Left forelimb (tissue), 1 donor: ENCODE data around the gene NXPH4.

Experiments used
- DNase-seq: peaks from one replicate; pipeline ENCODE4 v3.0.0-alpha.2; 2018; ENCODE audit warnings: low spot score

NXPH4 gene

GRCh38 chr12:57216014-57216911, at the start of gene NXPH4:
TSS of gene NXPH4 (plus strand) at chr12:57216794. CDS start at chr12:57216970, 176 bp downstream.
- DNase-seq, result no peak

DNA sequence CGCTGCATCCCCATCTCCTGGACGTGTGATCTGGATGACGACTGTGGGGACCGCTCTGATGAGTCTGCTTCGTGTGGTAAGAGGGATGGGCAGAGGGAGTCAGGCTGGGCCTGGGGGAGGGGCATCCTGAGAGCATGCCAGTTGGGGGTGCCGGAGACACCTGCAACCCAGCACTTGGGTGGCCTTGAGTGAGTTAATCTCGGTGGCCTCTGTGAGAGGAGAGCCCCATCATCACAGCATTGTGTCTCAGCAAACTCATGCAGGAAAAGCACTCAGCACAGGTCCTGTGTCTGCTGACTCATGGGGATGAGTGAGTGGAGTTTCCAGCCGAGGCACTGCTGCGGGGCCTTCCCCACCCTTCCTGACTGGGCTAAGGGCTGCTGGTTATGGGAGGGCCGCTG, 49.6 kb upstream of the NXPH4 start:
- no peak for DNase-seq

DNA sequence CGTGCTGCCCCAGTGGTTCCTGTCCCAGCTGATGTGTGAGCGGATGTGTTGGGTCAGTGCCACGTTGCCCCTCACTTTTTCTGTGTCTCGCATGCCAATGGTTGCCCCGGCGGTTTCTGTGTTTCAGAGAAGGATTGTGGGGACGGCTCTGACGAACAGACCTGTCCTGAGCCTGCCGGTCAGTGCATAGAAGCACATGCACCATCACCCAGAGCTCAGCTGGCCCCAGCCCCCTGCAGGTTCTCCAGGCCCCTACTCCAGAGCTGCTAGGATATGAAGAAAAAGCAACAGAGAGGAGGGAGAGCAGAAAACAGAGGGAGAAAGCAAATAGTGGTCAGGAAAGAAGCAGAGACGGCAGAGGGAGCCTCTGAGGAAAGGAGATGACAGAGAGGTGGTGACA, 48.5 kb upstream of the NXPH4 start:
- DNase-seq, result no peak

DNA sequence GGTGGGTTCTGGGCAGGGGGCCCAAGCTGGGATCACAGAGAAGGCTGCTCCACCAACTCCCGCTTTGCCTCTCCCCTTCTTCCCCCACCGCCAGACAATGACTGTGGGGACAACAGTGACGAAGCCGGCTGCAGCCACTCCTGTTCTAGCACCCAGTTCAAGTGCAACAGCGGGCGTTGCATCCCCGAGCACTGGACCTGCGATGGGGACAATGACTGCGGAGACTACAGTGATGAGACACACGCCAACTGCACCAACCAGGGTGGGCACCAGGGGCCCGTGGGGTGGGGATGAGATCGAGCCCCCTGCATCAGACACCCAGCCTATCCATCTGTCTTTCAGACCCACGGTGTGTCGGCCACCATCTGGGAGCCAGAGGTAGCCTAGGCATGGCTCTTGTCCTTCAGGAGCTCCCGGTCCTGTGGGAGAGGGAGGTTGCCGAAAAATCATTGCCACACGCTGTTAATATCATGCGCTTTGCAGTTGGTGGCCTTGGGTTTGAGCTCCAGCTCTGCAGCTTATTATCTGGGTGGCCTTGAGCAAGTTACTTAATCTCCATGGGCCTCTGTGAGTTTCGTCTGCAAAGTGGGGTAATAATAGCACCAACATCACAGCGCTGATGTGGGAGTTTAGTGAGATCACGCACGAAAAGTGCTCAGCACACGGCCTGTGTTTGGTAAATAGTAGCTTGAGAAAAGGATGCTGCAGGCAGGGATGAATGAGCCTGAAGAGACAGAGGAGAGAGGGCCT, 47.4 kb upstream of the NXPH4 start:
- no peak for DNase-seq

DNA sequence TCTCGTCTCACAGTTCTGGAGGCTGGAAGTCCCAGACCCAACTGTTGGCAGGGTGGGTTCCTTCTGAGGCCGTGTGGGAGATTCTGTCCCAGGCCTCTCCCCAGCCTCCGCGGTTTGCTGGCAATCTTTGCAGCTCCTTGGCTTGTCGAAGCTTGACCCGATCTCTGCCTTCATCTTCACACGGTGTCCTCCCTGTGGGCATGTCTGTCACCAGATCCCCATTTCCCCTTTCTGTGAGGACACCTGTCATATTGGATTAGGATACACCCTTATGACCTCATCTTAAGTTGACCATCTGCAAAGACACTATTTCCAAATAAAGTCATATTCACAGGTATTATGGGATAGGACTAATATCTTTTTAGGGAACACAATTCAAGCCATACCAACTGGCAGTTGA, 46.6 kb upstream of the NXPH4 start:
- DNase-seq, result no peak

DNA sequence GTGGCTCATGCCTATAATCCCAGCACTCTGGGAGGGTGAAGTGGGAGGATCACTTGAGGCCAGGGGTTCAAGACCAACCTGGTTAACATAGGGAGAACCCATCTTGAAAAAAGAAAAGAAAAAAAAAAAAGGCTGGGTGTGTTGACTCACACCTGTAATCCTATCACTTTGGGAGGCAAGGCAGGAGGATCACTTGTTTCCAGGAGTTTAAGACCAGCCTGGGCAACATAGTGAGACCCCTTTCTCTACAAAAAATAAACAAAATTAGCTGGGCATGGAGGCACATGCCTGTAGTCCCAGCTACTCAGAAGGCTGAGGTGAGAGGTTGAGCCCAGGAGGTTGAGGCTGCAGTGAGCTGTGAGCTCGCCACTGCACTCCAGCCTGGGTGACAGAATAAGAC, 46.2 kb upstream of the NXPH4 start:
- no peak for DNase-seq

GRCh38 chr12:57170927-57171326, 45.7 kb upstream of the NXPH4 start:
- no peak for DNase-seq

DNA sequence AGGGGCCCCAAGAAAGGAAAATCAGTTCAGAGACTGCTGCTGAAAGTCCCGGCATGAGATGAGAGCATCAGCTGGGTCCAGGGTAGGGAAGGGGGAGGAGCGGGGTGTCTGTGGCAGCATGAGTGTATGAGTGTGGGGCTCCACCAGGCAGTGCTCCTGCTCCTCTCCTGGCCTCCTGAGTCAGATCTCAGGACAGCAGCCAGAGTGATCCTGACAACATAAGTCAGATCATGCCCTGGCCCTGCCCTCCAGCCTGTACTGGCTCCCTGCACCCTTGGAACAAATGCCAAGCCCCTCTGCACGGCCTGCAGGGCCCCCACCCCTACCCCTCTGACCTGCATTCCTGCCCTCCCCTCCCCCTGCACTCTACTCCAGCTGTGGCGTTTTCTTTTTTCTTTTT, 44.9 kb upstream of the NXPH4 start:
- no peak for DNase-seq

- DNase-seq, result no peak
These were observed 43.5 kb upstream of the NXPH4 start for GRCh38 chr12:57173089-57173488.

DNA sequence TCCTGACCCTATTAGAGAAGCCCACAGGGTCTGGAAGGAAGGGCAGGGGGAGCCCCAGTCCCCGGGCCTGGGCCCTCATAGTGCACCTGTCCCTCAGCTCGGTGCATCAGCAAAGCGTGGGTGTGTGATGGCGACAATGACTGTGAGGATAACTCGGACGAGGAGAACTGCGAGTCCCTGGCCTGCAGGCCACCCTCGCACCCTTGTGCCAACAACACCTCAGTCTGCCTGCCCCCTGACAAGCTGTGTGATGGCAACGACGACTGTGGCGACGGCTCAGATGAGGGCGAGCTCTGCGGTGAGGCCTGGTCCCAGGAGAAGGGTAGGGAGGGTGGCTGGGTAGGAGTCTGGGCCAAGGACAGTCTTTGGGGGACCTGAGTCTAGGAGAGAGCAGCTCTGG, 42.9 kb upstream of the NXPH4 start:
- no peak for DNase-seq

- no peak for DNase-seq
These were observed 41.0 kb upstream of the NXPH4 start for GRCh38 chr12:57175428-57176138.

DNA sequence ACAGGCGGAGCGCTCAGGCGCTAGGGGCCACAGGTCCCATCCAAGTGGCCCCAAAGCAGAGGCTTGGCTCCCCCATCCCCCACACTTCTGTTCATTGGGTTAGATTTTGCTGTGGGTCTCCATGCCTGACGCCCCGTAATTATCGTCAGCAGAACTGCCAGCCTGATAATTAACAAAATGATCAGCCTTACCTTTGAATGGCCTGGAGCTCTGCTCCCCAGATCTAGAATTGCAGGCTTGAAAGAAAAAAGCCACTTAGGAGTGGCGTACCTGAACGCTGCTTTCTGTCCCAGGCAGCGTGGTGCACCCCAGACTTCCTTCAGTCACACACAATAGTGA, 40.5 kb upstream of the NXPH4 start:
- no peak for DNase-seq

- DNase-seq, result no peak
These were observed 39.7 kb upstream of the NXPH4 start for GRCh38 chr12:57176846-57177245.

DNA sequence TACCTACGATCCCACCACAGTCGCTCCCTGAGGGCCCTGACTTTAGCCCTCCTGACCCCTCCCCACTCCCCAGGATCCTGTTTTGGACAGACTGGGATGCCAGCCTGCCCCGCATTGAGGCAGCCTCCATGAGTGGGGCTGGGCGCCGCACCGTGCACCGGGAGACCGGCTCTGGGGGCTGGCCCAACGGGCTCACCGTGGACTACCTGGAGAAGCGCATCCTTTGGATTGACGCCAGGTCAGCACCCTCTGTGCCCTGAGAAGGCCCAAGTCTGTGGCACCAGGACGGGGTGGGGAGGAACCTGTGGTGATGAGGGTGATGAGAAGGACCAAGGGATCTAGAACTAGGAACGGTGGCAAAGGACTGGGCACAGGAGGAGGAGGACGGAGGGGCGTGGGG, 39.2 kb upstream of the NXPH4 start:
- DNase-seq, result no peak

DNA sequence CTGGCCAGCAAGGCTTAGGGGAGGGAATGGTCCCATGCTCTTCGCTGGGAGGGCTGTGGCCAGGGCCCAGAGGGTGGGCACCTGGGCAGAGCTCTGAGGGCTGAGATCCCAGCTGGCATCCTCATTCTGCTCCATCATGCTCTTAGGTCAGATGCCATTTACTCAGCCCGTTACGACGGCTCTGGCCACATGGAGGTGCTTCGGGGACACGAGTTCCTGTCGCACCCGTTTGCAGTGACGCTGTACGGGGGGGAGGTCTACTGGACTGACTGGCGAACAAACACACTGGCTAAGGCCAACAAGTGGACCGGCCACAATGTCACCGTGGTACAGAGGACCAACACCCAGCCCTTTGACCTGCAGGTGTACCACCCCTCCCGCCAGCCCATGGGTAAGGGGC, 38.4 kb upstream of the NXPH4 start:
- DNase-seq, result no peak

DNA sequence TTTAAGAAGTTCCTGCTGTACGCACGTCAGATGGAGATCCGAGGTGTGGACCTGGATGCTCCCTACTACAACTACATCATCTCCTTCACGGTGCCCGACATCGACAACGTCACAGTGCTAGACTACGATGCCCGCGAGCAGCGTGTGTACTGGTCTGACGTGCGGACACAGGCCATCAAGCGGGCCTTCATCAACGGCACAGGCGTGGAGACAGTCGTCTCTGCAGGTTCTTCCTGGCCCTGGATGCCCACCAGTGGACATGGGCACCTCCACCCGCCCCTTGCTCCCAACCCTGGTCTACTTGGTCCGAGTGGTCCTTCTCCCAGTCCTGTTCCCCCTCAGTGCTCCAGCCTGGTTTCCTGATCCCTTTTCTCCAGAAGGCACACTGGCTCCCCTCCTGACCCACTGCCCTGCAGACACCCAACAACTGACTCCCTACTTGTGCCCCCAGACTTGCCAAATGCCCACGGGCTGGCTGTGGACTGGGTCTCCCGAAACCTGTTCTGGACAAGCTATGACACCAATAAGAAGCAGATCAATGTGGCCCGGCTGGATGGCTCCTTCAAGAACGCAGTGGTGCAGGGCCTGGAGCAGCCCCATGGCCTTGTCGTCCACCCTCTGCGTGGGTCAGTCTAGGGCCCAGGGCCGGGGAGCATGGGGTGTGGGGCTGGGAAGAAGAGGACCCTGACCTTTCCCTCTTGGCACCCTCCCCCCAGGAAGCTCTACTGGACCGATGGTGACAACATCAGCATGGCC, 37.1 kb upstream of the NXPH4 start:
- no peak for DNase-seq

GRCh38 chr12:57180321-57180989, 36.1 kb upstream of the NXPH4 start:
- no peak for DNase-seq

DNA sequence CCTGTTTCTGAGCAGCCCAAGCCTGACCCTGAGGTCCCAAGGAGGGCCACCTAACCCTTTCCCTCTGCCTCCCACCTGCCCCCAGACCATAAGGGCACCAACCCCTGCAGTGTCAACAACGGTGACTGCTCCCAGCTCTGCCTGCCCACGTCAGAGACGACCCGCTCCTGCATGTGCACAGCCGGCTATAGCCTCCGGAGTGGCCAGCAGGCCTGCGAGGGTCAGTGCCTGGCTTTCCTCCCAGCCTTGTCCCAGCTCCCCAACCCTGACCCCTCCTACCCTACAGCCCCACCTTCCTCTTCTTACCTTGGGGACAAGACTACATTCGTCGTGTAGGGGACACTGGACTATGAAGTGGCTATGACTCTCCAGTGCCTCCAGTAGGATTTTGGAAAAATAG, 35.5 kb upstream of the NXPH4 start:
- DNase-seq, result no peak

GRCh38 chr12:57181561-57182155, 34.9 kb upstream of the NXPH4 start:
- no peak for DNase-seq

GRCh38 chr12:57182918-57183575, 33.5 kb upstream of the NXPH4 start:
- DNase-seq, result peak; percentile 84
